SW480 (cell line): ENCODE data around the gene SLC30A9.

Experiments used
- DNase-seq: peaks from one replicate; pipeline ENCODE4 v3.0.0-alpha.2; 2016; ENCODE audit warnings: low spot score

The SLC30A9 gene

DNA sequence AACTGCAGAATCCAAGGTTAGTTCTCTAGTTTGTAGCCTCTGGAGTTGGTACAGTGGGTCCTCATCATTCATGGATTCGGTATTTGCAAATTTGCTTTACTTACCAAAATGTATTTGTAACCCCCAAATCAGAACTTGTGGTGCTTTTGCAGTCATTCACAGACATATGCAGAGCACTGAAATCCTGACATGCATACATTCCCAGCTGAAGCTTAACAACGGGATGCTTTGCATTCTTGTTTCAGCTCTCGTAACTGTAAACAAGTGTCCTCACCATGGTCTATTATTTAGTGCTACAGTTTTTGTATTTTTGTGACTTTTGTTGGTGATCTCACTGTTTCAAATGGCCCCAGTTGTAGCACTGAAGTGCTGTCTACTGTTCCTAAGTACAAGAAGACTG is 146.0 kb downstream of the SLC30A9 start:
- DNase-seq: no peak
